T47D (cell line): ENCODE results near the gene ABCB11.

Experiments used
- DNase-seq, 2 experiments: peaks; one replicate each; pipeline versions ENCODE4 v3.0.0 to v3.0.0-alpha.2; 2011 to 2012; ENCODE audit warnings: low read depth in 1 of 2, low spot score in 1 of 2
- JUND ChIP-seq: IDR thresholded peaks from 2 replicates; pipeline ENCODE4 v1.6.1; 2012; ENCODE audit warnings: low read depth
- in situ Hi-C: cut with HindIII; loops from 2 replicates; pipeline ENCODE4 v1.10.0; 2016; ENCODE audit warnings: low sequenced_read_pairs, low pct_unique_long_range_greater_than_20kb

ABCB11 gene

GRCh38 chr2:168968342-168968741 is 62.8 kb downstream of the ABCB11 start:
- TF ChIP-seq JUND, result no peak
- no peak for DNase-seq
- in situ Hi-C loops, result no loop called here

- TF ChIP-seq JUND, result no peak; the same call in 1 of the 2 replicates
- in situ Hi-C loops, result no loop called here
- peak in 1 of 2 experiments; percentile 79 for DNase-seq
Observed at GRCh38 chr2:168964251-168964807, 66.8 kb downstream of the ABCB11 start.

GRCh38 chr2:168962636-168963035 is 68.5 kb downstream of the ABCB11 start:
- no peak for TF ChIP-seq JUND
- in situ Hi-C loops, result no loop called here
- no peak for DNase-seq

- peak in 1 of 2 experiments; percentile 77 for DNase-seq
- TF ChIP-seq JUND, result no peak
- in situ Hi-C loops, result no loop called here
Observed at GRCh38 chr2:168961450-168962229, 69.5 kb downstream of the ABCB11 start.

- in situ Hi-C loops, result no loop called here
- no peak for DNase-seq
- TF ChIP-seq JUND, result no peak
Observed at GRCh38 chr2:168956392-168956791, 74.7 kb downstream of the ABCB11 start.

GRCh38 chr2:168955321-168955720 is 75.8 kb downstream of the ABCB11 start:
- no peak for TF ChIP-seq JUND
- in situ Hi-C loops, result no loop called here
- DNase-seq, result no peak

- TF ChIP-seq JUND, result no peak
- in situ Hi-C loops, result no loop called here
- no peak for DNase-seq
Observed at GRCh38 chr2:168954256-168954655, 76.9 kb downstream of the ABCB11 start.

GRCh38 chr2:168952424-168952823 is 78.7 kb downstream of the ABCB11 start:
- DNase-seq, result no peak
- no peak for TF ChIP-seq JUND
- in situ Hi-C loops, result no loop called here

GRCh38 chr2:168951871-168952270 is 79.3 kb downstream of the ABCB11 start:
- TF ChIP-seq JUND, result no peak
- in situ Hi-C loops, result no loop called here
- no peak for DNase-seq

- no peak for TF ChIP-seq JUND
- no peak for DNase-seq
- in situ Hi-C loops, result no loop called here
Observed at GRCh38 chr2:168949324-168949723, 81.8 kb downstream of the ABCB11 start.

GRCh38 chr2:168948621-168949212 is 82.4 kb downstream of the ABCB11 start:
- TF ChIP-seq JUND, result no peak
- in situ Hi-C loops, result no loop called here
- DNase-seq, result peak in 1 of 2 experiments; percentile 14

GRCh38 chr2:168945508-168945907 is 85.6 kb downstream of the ABCB11 start:
- in situ Hi-C loops, result no loop called here
- no peak for DNase-seq
- TF ChIP-seq JUND, result no peak

GRCh38 chr2:168944065-168944464 is 87.1 kb downstream of the ABCB11 start:
- in situ Hi-C loops, result no loop called here
- no peak for DNase-seq
- TF ChIP-seq JUND, result no peak
